ENCODE measurements around the gene TMEM184B.

Gene TMEM184B

DNA sequence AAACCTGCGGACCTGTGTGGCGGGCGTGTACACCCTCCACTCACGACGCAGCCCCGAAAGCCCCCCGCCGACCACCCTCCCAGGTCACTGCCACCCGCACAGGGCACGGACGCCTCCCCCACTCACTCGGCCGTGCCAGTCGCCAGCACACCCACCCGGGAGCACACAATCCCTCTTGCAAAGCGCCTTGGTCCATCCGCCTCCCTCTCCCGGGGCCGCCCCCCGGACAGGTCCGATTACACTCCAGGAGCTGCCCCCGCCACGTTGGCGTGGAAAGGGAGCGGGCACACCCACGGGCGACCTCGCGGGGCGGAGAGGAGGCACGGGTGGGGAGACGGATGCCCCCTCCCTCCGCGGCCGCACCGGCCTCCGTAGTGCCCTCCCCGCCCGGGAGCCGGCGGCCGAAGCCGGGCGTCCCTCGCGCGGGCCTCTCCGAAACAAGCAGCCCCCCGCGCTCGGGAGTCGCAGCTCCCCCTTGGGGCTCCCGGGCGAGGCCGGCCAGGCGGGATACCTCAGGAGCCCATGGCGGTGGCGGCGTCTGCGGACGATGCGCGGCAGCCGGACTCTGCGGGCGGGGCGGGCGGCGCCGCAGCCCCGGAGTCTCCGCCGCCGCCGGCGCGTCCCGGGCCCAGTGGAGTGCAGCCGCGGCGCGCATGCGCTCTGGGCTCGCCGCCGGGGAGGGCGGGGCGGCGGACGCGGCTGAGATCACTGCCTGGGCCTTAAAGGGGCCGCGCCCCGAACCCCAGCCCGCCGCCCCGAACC is at the start of gene TMEM184B:
TMEM184B (minus strand) TSS at position 638 of the 762 bp plus-strand sequence. CDS start 25,049 bp downstream, outside the sequence.
- ATAC-seq, result peak; percentile 94
- TF ChIP-seq ESRRG (CRISPR knock-in tag; IDR thresholded peaks at IDR 0.05) (no peak), GLIS3 (CRISPR knock-in tag; IDR thresholded peaks at IDR 0.05) (no peak), ZNF70 (CRISPR knock-in tag; IDR thresholded peaks at IDR 0.05) (no peak), ZNF8 (CRISPR knock-in tag; IDR thresholded peaks at IDR 0.05) (no peak), BACH2 (CRISPR knock-in tag; IDR thresholded peaks at IDR 0.05; ENCODE audit: borderline replicate concordance) (no peak), ZFP3 (CRISPR knock-in tag; IDR thresholded peaks at IDR 0.05) (no peak), ZC3H10 (CRISPR knock-in tag; IDR thresholded peaks at IDR 0.05) (no peak), ISL1 (CRISPR knock-in tag; IDR thresholded peaks at IDR 0.05) (no peak)
- TF ChIP-seq, protein P1, sequence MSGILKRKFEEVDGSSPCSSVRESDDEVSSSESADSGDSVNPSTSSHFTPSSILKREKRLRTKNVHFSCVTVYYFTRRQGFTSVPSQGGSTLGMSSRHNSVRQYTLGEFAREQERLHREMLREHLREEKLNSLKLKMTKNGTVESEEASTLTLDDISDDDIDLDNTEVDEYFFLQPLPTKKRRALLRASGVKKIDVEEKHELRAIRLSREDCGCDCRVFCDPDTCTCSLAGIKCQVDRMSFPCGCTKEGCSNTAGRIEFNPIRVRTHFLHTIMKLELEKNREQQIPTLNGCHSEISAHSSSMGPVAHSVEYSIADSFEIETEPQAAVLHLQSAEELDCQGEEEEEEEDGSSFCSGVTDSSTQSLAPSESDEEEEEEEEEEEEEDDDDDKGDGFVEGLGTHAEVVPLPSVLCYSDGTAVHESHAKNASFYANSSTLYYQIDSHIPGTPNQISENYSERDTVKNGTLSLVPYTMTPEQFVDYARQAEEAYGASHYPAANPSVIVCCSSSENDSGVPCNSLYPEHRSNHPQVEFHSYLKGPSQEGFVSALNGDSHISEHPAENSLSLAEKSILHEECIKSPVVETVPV (CRISPR knock-in tag; IDR thresholded peaks at IDR 0.05), result no peak

DNA sequence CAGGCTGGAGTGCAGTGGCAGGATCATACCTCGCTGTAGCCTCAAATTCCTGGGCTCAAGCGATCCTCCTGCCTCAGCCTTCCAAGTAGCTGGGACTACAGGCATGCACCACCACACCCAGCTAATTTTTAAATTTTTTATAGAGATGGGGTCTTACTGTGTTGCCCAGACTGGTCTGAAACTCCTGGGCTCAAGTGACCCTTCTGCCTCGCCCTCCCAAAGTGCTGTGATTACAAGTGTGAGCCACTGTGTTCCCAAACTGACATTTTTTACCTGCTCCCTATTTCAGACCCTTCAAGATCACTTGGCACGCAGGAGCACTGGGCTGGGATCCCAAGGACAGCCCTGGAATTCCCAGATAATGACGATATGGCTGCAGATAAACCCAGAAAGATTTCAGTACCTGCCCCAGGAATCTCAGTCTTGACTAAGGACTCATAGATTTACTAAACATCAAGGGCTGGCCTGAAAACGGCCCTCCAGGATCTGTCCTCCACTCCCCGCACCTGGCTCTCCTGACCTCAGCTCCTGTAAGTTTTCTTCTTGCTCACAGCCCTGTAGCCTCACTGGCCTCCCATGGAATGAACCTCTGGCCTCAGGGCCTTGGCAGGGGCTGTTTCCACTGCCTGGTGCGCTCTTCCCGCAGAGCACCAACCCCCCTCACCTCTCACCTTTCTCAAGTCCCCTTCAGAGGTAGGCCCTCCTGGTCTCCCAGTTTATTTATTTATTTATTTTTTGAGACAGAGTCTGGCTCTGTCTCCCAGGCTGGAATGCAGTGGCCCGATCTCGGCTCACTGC is 48.0 kb upstream of the TMEM184B start:
- TF ChIP-seq ARNTL (CRISPR knock-in tag; IDR thresholded peaks at IDR 0.05; ENCODE audit: borderline replicate concordance, low read depth) (no peak), ZFP3 (CRISPR knock-in tag; IDR thresholded peaks at IDR 0.05) (no peak), BACH2 (CRISPR knock-in tag; IDR thresholded peaks at IDR 0.05; ENCODE audit: borderline replicate concordance) (no peak), ESRRG (CRISPR knock-in tag; IDR thresholded peaks at IDR 0.05) (no peak), ZNF8 (CRISPR knock-in tag; IDR thresholded peaks at IDR 0.05) (no peak), CSDC2 (CRISPR knock-in tag; IDR thresholded peaks at IDR 0.05) (no peak), PPARA (CRISPR knock-in tag; IDR thresholded peaks at IDR 0.05; ENCODE audit: borderline replicate concordance) (no peak), ZC3H10 (CRISPR knock-in tag; IDR thresholded peaks at IDR 0.05) (no peak), OSR1 (CRISPR knock-in tag; IDR thresholded peaks at IDR 0.05) (no peak), TCF4 (CRISPR knock-in tag; IDR thresholded peaks at IDR 0.05; ENCODE audit: borderline replicate concordance) (no peak)
- TF ChIP-seq, protein P1 (CRISPR knock-in tag; IDR thresholded peaks at IDR 0.05), result no peak
- TF ChIP-seq, protein P2, sequence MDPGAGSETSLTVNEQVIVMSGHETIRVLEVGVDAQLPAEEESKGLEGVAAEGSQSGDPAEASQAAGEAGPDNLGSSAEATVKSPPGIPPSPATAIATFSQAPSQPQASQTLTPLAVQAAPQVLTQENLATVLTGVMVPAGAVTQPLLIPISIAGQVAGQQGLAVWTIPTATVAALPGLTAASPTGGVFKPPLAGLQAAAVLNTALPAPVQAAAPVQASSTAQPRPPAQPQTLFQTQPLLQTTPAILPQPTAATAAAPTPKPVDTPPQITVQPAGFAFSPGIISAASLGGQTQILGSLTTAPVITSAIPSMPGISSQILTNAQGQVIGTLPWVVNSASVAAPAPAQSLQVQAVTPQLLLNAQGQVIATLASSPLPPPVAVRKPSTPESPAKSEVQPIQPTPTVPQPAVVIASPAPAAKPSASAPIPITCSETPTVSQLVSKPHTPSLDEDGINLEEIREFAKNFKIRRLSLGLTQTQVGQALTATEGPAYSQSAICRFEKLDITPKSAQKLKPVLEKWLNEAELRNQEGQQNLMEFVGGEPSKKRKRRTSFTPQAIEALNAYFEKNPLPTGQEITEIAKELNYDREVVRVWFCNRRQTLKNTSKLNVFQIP (CRISPR knock-in tag; IDR thresholded peaks at IDR 0.05; ENCODE audit: borderline replicate concordance, low read depth), result no peak
- TF ChIP-seq, protein P3, sequence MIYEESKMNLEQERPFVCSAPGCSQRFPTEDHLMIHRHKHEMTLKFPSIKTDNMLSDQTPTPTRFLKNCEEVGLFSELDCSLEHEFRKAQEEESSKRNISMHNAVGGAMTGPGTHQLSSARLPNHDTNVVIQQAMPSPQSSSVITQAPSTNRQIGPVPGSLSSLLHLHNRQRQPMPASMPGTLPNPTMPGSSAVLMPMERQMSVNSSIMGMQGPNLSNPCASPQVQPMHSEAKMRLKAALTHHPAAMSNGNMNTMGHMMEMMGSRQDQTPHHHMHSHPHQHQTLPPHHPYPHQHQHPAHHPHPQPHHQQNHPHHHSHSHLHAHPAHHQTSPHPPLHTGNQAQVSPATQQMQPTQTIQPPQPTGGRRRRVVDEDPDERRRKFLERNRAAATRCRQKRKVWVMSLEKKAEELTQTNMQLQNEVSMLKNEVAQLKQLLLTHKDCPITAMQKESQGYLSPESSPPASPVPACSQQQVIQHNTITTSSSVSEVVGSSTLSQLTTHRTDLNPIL (CRISPR knock-in tag; IDR thresholded peaks at IDR 0.05; ENCODE audit: low read depth), result no peak
- ATAC-seq, result no peak

DNA sequence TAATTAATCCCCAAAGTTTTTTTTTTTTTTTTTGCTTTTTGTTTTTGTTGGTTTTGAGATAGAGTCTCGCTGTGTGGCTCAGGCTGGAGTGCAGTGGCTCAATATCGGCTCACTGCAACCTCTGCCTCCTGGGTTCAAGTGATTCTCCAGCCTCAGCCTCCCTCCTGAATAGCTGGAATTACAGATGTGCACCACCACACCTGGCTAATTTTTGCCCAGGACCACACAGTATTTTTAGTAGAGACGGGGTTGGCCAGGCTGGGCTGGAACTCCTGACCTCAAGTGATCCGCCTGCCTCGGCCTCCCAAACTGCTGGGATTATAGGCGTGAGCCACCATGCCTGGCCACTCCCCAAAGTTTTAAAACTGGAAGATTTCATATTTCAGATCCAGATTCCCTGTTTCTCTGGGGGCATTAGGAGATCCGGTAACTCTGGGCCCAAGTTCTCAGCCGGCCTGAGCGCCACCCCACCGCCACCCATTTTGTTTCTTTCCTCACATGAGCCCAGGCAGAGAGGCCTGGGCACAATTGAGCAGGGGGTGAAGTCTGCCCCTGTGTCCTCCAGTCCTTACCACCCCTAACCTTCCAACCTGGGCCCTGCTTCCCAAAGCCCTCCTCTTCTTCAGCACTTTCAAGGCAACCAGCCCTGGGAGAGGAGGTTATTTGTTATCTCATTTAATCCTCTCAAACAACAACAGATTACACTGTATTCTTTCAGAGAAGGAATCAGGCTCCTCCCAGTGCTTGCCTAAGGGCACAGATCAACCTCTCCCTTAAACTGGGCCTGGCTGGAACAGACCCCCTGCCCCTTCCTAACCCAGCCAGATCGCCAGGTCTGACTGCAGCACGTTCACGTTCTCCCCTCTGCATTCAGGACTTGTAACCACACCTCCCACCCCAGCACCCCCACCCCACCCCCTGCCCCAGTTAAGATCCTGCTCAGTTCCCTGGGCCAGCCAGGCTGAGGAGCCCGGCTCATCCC is 46.3 kb upstream of the TMEM184B start:
- TF ChIP-seq, protein P1 (CRISPR knock-in tag; IDR thresholded peaks at IDR 0.05), result no peak
- no peak for TF ChIP-seq ISL1 (CRISPR knock-in tag; IDR thresholded peaks at IDR 0.05)
- no peak for TF ChIP-seq ESRRG (CRISPR knock-in tag; IDR thresholded peaks at IDR 0.05)
- no peak for TF ChIP-seq CSDC2 (CRISPR knock-in tag; IDR thresholded peaks at IDR 0.05)
- no peak for TF ChIP-seq ZFP30 (CRISPR knock-in tag; IDR thresholded peaks at IDR 0.05)
- no peak for TF ChIP-seq RARB (CRISPR knock-in tag; IDR thresholded peaks at IDR 0.05)
- TF ChIP-seq, protein P4, sequence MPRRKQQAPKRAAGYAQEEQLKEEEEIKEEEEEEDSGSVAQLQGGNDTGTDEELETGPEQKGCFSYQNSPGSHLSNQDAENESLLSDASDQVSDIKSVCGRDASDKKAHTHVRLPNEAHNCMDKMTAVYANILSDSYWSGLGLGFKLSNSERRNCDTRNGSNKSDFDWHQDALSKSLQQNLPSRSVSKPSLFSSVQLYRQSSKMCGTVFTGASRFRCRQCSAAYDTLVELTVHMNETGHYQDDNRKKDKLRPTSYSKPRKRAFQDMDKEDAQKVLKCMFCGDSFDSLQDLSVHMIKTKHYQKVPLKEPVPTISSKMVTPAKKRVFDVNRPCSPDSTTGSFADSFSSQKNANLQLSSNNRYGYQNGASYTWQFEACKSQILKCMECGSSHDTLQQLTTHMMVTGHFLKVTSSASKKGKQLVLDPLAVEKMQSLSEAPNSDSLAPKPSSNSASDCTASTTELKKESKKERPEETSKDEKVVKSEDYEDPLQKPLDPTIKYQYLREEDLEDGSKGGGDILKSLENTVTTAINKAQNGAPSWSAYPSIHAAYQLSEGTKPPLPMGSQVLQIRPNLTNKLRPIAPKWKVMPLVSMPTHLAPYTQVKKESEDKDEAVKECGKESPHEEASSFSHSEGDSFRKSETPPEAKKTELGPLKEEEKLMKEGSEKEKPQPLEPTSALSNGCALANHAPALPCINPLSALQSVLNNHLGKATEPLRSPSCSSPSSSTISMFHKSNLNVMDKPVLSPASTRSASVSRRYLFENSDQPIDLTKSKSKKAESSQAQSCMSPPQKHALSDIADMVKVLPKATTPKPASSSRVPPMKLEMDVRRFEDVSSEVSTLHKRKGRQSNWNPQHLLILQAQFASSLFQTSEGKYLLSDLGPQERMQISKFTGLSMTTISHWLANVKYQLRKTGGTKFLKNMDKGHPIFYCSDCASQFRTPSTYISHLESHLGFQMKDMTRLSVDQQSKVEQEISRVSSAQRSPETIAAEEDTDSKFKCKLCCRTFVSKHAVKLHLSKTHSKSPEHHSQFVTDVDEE (CRISPR knock-in tag; IDR thresholded peaks at IDR 0.05), result no peak
- ATAC-seq, result no peak
